GM12878 (cell line): ENCODE measurements around the gene HYAL4. TPM values are rescaled to one million over a fixed set of nuclear protein-coding genes. Genes with fewer than 3 reads are reported as not detected.

ENCODE experiments used
- ASH2L ChIP-seq: fragments of 300-600, 200-600 bp; sonication (generic); IDR thresholded peaks from 2 replicates; pipeline ENCODE4 v1.6.1; 2017; ENCODE audit warnings: low read depth, mild to moderate bottlenecking, borderline replicate concordance
- BMI1 ChIP-seq: fragments of 450-650 bp; IDR thresholded peaks from 2 replicates; pipeline ENCODE4 v1.6.1; 2016; ENCODE audit warnings: mild to moderate bottlenecking, moderate library complexity, borderline replicate concordance
- EED ChIP-seq: sonication (generic); IDR thresholded peaks from 2 replicates; pipeline ENCODE4 v1.6.1; 2016; ENCODE audit warnings: antibody characterized with exemption, low read depth
- GABPA ChIP-seq: IDR thresholded peaks from 2 replicates; pipeline ENCODE4 v1.6.1; 2014; ENCODE audit warnings: antibody characterized with exemption, low read depth, mild to moderate bottlenecking, inconsistent platforms
- HCFC1 ChIP-seq: fragments of 150-350 bp; IDR thresholded peaks from 2 replicates; pipeline ENCODE4 v1.6.1; 2014; ENCODE audit warnings: low read length
- IRF5 ChIP-seq: fragments of 450-650 bp; IDR thresholded peaks from 2 replicates; pipeline ENCODE4 v1.6.1; 2017; ENCODE audit warnings: borderline replicate concordance
- NR2F1 ChIP-seq: fragments of 450-650 bp; conservative IDR thresholded peaks from 2 replicates; pipeline ENCODE4 v1.6.1; 2017; ENCODE audit warnings: mild to moderate bottlenecking
- NRF1 ChIP-seq: conservative IDR thresholded peaks from 2 replicates; pipeline ENCODE4 v1.6.1; 2011; ENCODE audit warnings: mild to moderate bottlenecking, low read depth, low read length, improper control_type of control experiment
- POLR2A ChIP-seq: IDR thresholded peaks from 2 replicates; pipeline ENCODE4 v1.6.1; 2011; ENCODE audit warnings: low read depth, mild to moderate bottlenecking, low read length
- RAD51 ChIP-seq: fragments of 450-650 bp; IDR thresholded peaks from 2 replicates; pipeline ENCODE4 v1.6.1; 2016; ENCODE audit warnings: moderate library complexity, mild to moderate bottlenecking, inconsistent platforms
- REST ChIP-seq: IDR thresholded peaks from 2 replicates; pipeline ENCODE4 v1.6.1; 2012; ENCODE audit warnings: mild to moderate bottlenecking, low read depth, low read length
- TAF1 ChIP-seq: IDR thresholded peaks from 2 replicates; pipeline ENCODE4 v1.6.1; 2011; ENCODE audit warnings: mild to moderate bottlenecking, low read depth, low read length, borderline replicate concordance
- polyA plus RNA-seq, 11 experiments: library from polyadenylated mRNA; depleted of rRNA in 4 of 11; unstranded in 6 of 11; stranded (reverse) in 5 of 11; fragments of >200 nt; fragmentation: Nextera tagmentation in 4 of 11; fragmentation: Illumina TruSeq in 1 of 11; extraction: Ambion mirVana in 4 of 11; extraction: Trizol in 1 of 11; gene quantifications; 1 replicate in 1 of 11; 2 replicates in 10 of 11; pipeline versions ENCODE4 v1.2.1 to v1.2.3, GENCODE V29; 2011 to 2016; ENCODE audit warnings: inconsistent platforms in 2 of 11, missing spikeins in 2 of 11, low read depth in 1 of 11
- total RNA-seq, 4 experiments: library from RNA; depleted of rRNA in 3 of 4; stranded (reverse); fragments of >200 nt in 3 of 4; fragmentation: Illumina TruSeq in 1 of 4; extraction: Trizol in 1 of 4; gene quantifications; 2 replicates each; pipeline versions ENCODE4 v1.2.1 to v1.2.3, GENCODE V29; 2013 to 2021
- TF ChIP-seq, protein P1 (sequence below): IDR thresholded peaks from 2 replicates; pipeline ENCODE4 v1.6.1; 2011; ENCODE audit warnings: low read depth, low read length, improper control_type of control experiment, borderline replicate concordance
- TF ChIP-seq, protein P2 (sequence below): fragments of 450-650 bp; formaldehyde crosslinking; IDR thresholded peaks from 2 replicates; pipeline ENCODE4 v1.5.0; 2022; ENCODE audit warnings: mild to moderate bottlenecking, missing genetic modification characterization
- TF ChIP-seq, protein P3 (sequence below): fragments of 450-650 bp; conservative IDR thresholded peaks from 2 replicates; pipeline ENCODE4 v1.6.1; 2017; ENCODE audit warnings: mild to moderate bottlenecking, moderate library complexity
- TF ChIP-seq, protein P4 (sequence below): fragments of 150-350 bp; IDR thresholded peaks from 2 replicates; pipeline ENCODE4 v1.6.1; 2014; ENCODE audit warnings: mild to moderate bottlenecking, low read depth, low read length

HYAL4 gene
- total and polyA plus RNA-seq, 10 of the 15 experiments (the other 5 are each of a cell fraction or from before 2014, with no cell fraction given), result 0.14 to 0.88 (median 0.26) TPM; not detected in 1

GRCh38 chr7:123823898-123824753 lies 20.8 kb upstream of the HYAL4 start (continued):
- TF ChIP-seq, protein P1, sequence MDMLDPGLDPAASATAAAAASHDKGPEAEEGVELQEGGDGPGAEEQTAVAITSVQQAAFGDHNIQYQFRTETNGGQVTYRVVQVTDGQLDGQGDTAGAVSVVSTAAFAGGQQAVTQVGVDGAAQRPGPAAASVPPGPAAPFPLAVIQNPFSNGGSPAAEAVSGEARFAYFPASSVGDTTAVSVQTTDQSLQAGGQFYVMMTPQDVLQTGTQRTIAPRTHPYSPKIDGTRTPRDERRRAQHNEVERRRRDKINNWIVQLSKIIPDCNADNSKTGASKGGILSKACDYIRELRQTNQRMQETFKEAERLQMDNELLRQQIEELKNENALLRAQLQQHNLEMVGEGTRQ, result no peak; the same call in 1 of the 2 replicates
- TF ChIP-seq, protein P2, sequence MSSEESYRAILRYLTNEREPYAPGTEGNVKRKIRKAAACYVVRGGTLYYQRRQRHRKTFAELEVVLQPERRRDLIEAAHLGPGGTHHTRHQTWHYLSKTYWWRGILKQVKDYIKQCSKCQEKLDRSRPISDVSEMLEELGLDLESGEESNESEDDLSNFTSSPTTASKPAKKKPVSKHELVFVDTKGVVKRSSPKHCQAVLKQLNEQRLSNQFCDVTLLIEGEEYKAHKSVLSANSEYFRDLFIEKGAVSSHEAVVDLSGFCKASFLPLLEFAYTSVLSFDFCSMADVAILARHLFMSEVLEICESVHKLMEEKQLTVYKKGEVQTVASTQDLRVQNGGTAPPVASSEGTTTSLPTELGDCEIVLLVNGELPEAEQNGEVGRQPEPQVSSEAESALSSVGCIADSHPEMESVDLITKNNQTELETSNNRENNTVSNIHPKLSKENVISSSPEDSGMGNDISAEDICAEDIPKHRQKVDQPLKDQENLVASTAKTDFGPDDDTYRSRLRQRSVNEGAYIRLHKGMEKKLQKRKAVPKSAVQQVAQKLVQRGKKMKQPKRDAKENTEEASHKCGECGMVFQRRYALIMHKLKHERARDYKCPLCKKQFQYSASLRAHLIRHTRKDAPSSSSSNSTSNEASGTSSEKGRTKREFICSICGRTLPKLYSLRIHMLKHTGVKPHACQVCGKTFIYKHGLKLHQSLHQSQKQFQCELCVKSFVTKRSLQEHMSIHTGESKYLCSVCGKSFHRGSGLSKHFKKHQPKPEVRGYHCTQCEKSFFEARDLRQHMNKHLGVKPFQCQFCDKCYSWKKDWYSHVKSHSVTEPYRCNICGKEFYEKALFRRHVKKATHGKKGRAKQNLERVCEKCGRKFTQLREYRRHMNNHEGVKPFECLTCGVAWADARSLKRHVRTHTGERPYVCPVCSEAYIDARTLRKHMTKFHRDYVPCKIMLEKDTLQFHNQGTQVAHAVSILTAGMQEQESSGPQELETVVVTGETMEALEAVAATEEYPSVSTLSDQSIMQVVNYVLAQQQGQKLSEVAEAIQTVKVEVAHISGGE (CRISPR knock-in tag), result no peak
- TF ChIP-seq, protein P3, sequence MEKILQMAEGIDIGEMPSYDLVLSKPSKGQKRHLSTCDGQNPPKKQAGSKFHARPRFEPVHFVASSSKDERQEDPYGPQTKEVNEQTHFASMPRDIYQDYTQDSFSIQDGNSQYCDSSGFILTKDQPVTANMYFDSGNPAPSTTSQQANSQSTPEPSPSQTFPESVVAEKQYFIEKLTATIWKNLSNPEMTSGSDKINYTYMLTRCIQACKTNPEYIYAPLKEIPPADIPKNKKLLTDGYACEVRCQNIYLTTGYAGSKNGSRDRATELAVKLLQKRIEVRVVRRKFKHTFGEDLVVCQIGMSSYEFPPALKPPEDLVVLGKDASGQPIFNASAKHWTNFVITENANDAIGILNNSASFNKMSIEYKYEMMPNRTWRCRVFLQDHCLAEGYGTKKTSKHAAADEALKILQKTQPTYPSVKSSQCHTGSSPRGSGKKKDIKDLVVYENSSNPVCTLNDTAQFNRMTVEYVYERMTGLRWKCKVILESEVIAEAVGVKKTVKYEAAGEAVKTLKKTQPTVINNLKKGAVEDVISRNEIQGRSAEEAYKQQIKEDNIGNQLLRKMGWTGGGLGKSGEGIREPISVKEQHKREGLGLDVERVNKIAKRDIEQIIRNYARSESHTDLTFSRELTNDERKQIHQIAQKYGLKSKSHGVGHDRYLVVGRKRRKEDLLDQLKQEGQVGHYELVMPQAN, result no peak
- TF ChIP-seq HCFC1 (no peak), IRF5 (peak; percentile 84), NR2F1 (no peak), GABPA (no peak), TAF1 (no peak), BMI1 (peak; percentile 50; the same call in 1 of the 2 replicates), EED (peak; percentile 94), REST (no peak), NRF1 (no peak), RAD51 (peak; percentile 71; the same call in 1 of the 2 replicates), POLR2A (no peak), ASH2L (no peak)
- TF ChIP-seq, protein P4, sequence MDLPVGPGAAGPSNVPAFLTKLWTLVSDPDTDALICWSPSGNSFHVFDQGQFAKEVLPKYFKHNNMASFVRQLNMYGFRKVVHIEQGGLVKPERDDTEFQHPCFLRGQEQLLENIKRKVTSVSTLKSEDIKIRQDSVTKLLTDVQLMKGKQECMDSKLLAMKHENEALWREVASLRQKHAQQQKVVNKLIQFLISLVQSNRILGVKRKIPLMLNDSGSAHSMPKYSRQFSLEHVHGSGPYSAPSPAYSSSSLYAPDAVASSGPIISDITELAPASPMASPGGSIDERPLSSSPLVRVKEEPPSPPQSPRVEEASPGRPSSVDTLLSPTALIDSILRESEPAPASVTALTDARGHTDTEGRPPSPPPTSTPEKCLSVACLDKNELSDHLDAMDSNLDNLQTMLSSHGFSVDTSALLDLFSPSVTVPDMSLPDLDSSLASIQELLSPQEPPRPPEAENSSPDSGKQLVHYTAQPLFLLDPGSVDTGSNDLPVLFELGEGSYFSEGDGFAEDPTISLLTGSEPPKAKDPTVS, result no peak
